Cardiac muscle cell (in vitro differentiated cells and primary cell): Measurements from ENCODE around the gene DNAH8. TPM values are rescaled to one million over a fixed set of nuclear protein-coding genes. Genes with fewer than 3 reads are reported as not detected.
"Not testable (repeated sequence)": the region's sequence is repeated elsewhere in the genome, so short reads cannot be mapped to it uniquely, and the experiment has no call there.

Experiments used
- DNase-seq, 2 donors: peaks; one replicate each; pipeline versions ENCODE4 v3.0.0 to v3.0.0-alpha.2; 2010 to 2017; ENCODE audit warnings: low read depth in 1 of 2, low spot score in 1 of 2
- H3K27ac ChIP-seq: fragments of 200-600 bp; sonication (generic); 2 replicates; pipeline ENCODE4 v1.5.1; 2016
- H3K27me3 ChIP-seq: fragments of 200-600 bp; sonication (generic); 2 replicates; pipeline ENCODE4 v1.6.0; 2016; ENCODE audit warnings: control low read depth
- H3K36me3 ChIP-seq: fragments of 200-600 bp; sonication (generic); 2 replicates; pipeline ENCODE4 v1.5.1; 2016; ENCODE audit warnings: control low read depth
- H3K4me1 ChIP-seq: fragments of 200-600 bp; sonication (generic); 2 replicates; pipeline ENCODE4 v1.8.1; 2017; ENCODE audit warnings: low read depth, mild to moderate bottlenecking, mixed run types
- H3K4me3 ChIP-seq: fragments of 200-600 bp; sonication (generic); 2 replicates; pipeline ENCODE4 v1.5.1; 2016; ENCODE audit warnings: mild to moderate bottlenecking
- H3K9me3 ChIP-seq: fragments of 200-600 bp; sonication (generic); 2 replicates; pipeline ENCODE4 v1.5.1; 2017; ENCODE audit warnings: low read depth, mild to moderate bottlenecking, control low read depth
- CTCF ChIP-seq: IDR thresholded peaks from 2 replicates; pipeline ENCODE4 v1.5.1; 2012; ENCODE audit warnings: low read depth, mild to moderate bottlenecking, low read length
- polyA plus RNA-seq: library from polyadenylated mRNA; unstranded; fragments of >200 nt; fragmentation: Nextera tagmentation; extraction: Ambion mirVana; gene quantifications from 2 replicates; pipeline ENCODE4 v1.2.1, GENCODE V29; 2016
- total RNA-seq: library from RNA; depleted of rRNA; stranded (reverse); fragments of >200 nt; gene quantifications from 2 replicates; pipeline ENCODE4 v1.2.3, GENCODE V29; 2016

DNAH8 gene
- total and polyA plus RNA-seq, 2 experiments from 2014 or later: not detected

DNA sequence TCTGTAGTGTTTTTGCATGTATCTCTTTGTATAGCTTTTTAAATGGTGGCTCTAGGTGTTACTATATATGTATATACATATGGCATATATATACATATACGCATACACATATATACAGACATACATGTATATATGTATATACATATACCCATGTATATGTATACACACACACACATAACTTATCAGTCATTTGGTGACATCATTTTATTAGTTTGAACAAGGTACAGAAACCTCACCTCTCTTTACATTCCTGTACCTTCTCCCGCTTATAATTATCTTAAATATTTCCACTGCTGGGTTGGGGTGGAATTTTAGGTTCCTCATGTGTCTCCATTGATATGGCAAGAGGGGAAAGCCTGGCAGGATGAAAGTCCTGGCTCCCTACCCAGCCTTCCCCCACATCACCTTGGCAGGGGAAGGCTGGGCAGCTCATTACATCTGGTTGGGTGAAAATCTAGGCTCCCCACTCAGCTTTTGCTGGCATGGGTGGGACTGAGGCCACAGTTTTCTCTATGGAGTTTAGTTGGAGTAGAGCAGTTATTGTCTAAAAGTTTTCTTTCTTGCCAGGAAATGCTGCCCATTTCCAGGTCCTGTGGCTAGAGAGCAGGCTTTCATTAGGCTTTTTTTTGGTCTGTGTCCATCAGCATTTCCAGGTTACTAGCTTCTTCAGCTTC is 19.7 kb upstream of the DNAH8 start:
- H3K36me3 ChIP-seq: no peaks in the 10 kb centered on the region
- TF ChIP-seq CTCF: no peak
- no peaks in the 10 kb centered on the region for H3K9me3 ChIP-seq
- DNase-seq: no peak
- no peak overlapping the region for H3K27ac ChIP-seq
- H3K27me3 ChIP-seq: no peaks in the 10 kb centered on the region
- no peak overlapping the region for H3K4me3 ChIP-seq
- H3K4me1 ChIP-seq: no peaks in the 10 kb centered on the region

DNA sequence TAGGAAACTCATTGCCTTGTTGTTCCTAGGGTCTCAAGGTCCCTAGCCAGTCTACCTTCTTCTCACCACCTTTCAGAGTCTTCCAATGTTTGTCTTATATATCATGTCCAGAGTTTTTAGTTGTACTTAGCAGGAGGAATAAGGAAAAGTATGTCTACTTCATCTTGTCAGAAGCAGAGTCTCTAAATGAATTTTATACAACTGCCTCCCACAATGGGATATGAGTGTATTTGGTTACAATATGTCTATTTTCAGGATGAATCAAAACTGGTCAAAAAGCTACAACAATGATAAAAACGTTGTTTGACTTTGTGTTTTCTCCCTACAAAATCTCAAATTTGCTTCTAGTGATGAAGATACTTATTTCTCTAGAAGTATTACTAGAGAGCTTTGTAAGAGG is 19.2 kb upstream of the DNAH8 start:
- Histone ChIP-seq H3K4me3 (no peak overlapping the region), H3K9me3 (no peaks in the 10 kb centered on the region), H3K36me3 (no peaks in the 10 kb centered on the region), H3K27me3 (no peaks in the 10 kb centered on the region), H3K27ac (no peak overlapping the region), H3K4me1 (no peaks in the 10 kb centered on the region)
- TF ChIP-seq CTCF: no peak
- no peak for DNase-seq

DNA sequence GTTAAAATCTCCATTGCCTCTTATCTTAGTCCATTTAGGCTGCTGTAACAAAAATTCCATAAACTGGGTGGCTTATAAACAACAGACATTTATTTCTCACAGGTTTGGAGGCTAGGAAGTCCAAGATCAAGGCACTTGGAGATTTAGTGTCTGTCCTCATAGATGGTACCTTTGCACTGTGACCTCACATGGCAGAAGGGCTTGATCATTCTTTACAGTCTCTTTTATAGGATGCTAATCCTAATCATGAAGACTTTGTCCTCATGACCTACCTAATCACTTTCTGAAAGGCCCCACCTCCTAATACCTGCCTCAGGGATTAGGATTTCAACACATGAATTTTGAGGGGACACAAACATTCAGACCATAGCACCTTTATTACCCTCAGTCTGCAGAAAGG is 18.8 kb upstream of the DNAH8 start:
- Histone ChIP-seq H3K9me3 (no peaks in the 10 kb centered on the region), H3K36me3 (no peaks in the 10 kb centered on the region), H3K27ac (no peak overlapping the region), H3K27me3 (no peaks in the 10 kb centered on the region), H3K4me3 (no peak overlapping the region), H3K4me1 (no peaks in the 10 kb centered on the region)
- DNase-seq: no peak
- TF ChIP-seq CTCF: no peak

GRCh38 chr6:38697846-38698245 is 17.3 kb upstream of the DNAH8 start:
- H3K9me3 ChIP-seq: no peaks in the 10 kb centered on the region
- no peaks in the 10 kb centered on the region for H3K36me3 ChIP-seq
- H3K27ac ChIP-seq: no peak overlapping the region
- H3K4me3 ChIP-seq: no peak overlapping the region
- H3K27me3 ChIP-seq: no peaks in the 10 kb centered on the region
- no peak for TF ChIP-seq CTCF
- no peak for DNase-seq
- no peaks in the 10 kb centered on the region for H3K4me1 ChIP-seq

- H3K36me3 ChIP-seq, H3K4me3 ChIP-seq, H3K27ac ChIP-seq, H3K27me3 ChIP-seq, H3K9me3 ChIP-seq, DNase-seq, H3K4me1 ChIP-seq: not testable (repeated sequence)
Observed at GRCh38 chr6:38699702-38700101, 15.4 kb upstream of the DNAH8 start.

- DNase-seq: no peak
- TF ChIP-seq CTCF: no peak
- H3K36me3 ChIP-seq: no peaks in the 10 kb centered on the region
Observed at GRCh38 chr6:38701551-38701950, 13.6 kb upstream of the DNAH8 start.

More at GRCh38 chr6:38701551-38701950, 13.6 kb upstream of the DNAH8 start:
- Histone ChIP-seq H3K9me3 (no peaks in the 10 kb centered on the region), H3K4me1 (no peaks in the 10 kb centered on the region), H3K27ac (no peak overlapping the region), H3K4me3 (no peak overlapping the region), H3K27me3 (no peaks in the 10 kb centered on the region)
